ACHN (cell line): Measurements from ENCODE around the gene UFC1.

Experiments used
- DNase-seq: peaks from one replicate; pipeline ENCODE4 v3.0.0-alpha.2; 2015
- in situ Hi-C: cut with HindIII; loops from 2 replicates; pipeline ENCODE4 v1.10.0; 2017; ENCODE audit warnings: low sequenced_read_pairs, low pct_ligation_motif_present, low pct_unique_long_range_greater_than_20kb

The UFC1 gene

GRCh38 chr1:161132410-161133219 lies 21.2 kb upstream of the UFC1 start, which contains the start of gene DEDD:
TSS of gene DEDD (minus strand) at chr1:161132667. CDS start at chr1:161124462, 8,205 bp downstream.
- in situ Hi-C loops = no loop called here

GRCh38 chr1:161133220-161133740 lies 20.5 kb upstream of the UFC1 start:
- DNase-seq = no peak
- in situ Hi-C loops = no loop called here

More at GRCh38 chr1:161132410-161133219, 21.2 kb upstream of the UFC1 start, which contains the start of gene DEDD:
- peak; percentile 98 for DNase-seq

- no peak for DNase-seq
- in situ Hi-C loops = no loop called here
Measured at GRCh38 chr1:161137881-161138280, 15.9 kb upstream of the UFC1 start.

- DNase-seq = no peak
- in situ Hi-C loops = no loop called here
Measured at GRCh38 chr1:161138431-161138830, 15.3 kb upstream of the UFC1 start.

GRCh38 chr1:161139766-161140165 lies 14.0 kb upstream of the UFC1 start:
- DNase-seq = peak; percentile 60
- in situ Hi-C loops = no loop called here

- no peak for DNase-seq
- in situ Hi-C loops = no loop called here
Measured at GRCh38 chr1:161140755-161141400, 12.9 kb upstream of the UFC1 start.

- in situ Hi-C loops = no loop called here
- DNase-seq = no peak
Measured at GRCh38 chr1:161145832-161146231, 7.9 kb upstream of the UFC1 start.

GRCh38 chr1:161153176-161153575 lies 602 bp upstream of the UFC1 start:
- in situ Hi-C loops = no loop called here
- no peak for DNase-seq

GRCh38 chr1:161157867-161158266 lies 4.1 kb downstream of the UFC1 start:
- in situ Hi-C loops = no loop called here
- DNase-seq = no peak

GRCh38 chr1:161158316-161159010 lies 4.7 kb downstream of the UFC1 start:
- DNase-seq = no peak
- in situ Hi-C loops = no loop called here

- DNase-seq = peak; percentile 92
- in situ Hi-C loops = no loop called here
Measured at GRCh38 chr1:161159087-161159912, 5.5 kb downstream of the UFC1 start, which contains the start of gene USP21. TSS of gene USP21 (plus strand) at chr1:161159500. CDS start at chr1:161160641, 1,141 bp downstream.

- in situ Hi-C loops = no loop called here
- DNase-seq = no peak
Measured at GRCh38 chr1:161159913-161160243, 6.1 kb downstream of the UFC1 start.

- DNase-seq = no peak
- in situ Hi-C loops = no loop called here
Measured at GRCh38 chr1:161160671-161161145, 6.9 kb downstream of the UFC1 start.

GRCh38 chr1:161161652-161162051 lies 7.9 kb downstream of the UFC1 start:
- in situ Hi-C loops = no loop called here
- DNase-seq = no peak

GRCh38 chr1:161162052-161162451 lies 8.3 kb downstream of the UFC1 start:
- in situ Hi-C loops = no loop called here
- no peak for DNase-seq

- DNase-seq = no peak
- in situ Hi-C loops = no loop called here
Measured at GRCh38 chr1:161162806-161163205, 9.0 kb downstream of the UFC1 start.

- no peak for DNase-seq
- in situ Hi-C loops = no loop called here
Measured at GRCh38 chr1:161163793-161164192, 10.0 kb downstream of the UFC1 start.

GRCh38 chr1:161164901-161165610 lies 11.3 kb downstream of the UFC1 start:
- in situ Hi-C loops = no loop called here
- no peak for DNase-seq
